Ovary (tissue), 3 donors: Measurements from ENCODE around the gene ADAMTS2.

Experiments
- EP300 ChIP-seq: sonication (generic); formaldehyde crosslinking; IDR thresholded peaks from one replicate; pipeline ENCODE4 v1.6.1; 2017; ENCODE audit warnings: antibody characterized with exemption
- POLR2A ChIP-seq: fragments of 450-650 bp; IDR thresholded peaks from one replicate; pipeline ENCODE4 v1.6.1; 2017; ENCODE audit warnings: antibody characterized with exemption, mild to moderate bottlenecking, moderate library complexity
- TF ChIP-seq, protein P1 (sequence below), 3 donors: fragments of 450-650 bp in 2 of 3; fragments of 200-600 bp in 1 of 3; IDR thresholded peaks; one replicate each; pipeline versions ENCODE4 v1.5.1 to v1.8.0; 2016 to 2022; ENCODE audit warnings: antibody characterized with exemption in 3 of 3, mild to moderate bottlenecking in 1 of 3
- donor health status: DM: no; HTN: no; CAD: no.

DNA sequence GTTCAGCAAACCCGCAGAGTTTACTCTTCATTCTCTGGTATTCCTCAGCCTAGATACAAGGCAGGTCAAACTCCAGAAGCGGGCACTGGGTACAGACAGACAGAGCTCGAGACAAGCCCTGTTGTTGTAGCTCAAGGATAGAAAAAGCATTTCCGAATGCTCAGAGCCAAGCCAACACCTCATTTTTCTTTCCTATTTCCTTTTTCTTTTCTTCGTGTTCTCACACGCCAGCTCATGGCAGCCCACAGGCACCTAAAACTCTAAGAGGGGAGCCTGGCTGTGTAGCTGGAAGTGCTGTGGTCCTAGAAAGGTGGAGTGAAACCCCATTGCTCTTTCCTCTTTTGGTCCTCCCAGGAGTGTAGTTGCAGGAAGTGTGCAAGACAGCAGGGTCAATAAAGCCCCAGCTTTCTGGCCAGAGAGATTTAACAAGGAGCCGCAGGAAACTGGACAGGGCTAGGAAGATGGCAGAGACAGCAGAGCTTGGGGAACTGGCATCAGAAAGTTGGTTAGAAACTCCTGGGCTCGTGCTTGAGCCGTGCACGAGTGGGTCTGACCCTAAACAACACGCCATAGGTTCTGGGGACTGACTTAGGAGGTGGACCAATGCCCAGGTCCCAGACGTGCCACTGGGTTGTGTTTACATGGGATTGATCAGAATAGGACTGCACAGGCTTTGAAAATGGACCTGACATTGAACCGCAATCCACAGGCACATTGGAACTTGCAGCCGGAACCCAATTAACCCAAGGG is 41.6 kb downstream of the ADAMTS2 start:
- TF ChIP-seq, protein P1, sequence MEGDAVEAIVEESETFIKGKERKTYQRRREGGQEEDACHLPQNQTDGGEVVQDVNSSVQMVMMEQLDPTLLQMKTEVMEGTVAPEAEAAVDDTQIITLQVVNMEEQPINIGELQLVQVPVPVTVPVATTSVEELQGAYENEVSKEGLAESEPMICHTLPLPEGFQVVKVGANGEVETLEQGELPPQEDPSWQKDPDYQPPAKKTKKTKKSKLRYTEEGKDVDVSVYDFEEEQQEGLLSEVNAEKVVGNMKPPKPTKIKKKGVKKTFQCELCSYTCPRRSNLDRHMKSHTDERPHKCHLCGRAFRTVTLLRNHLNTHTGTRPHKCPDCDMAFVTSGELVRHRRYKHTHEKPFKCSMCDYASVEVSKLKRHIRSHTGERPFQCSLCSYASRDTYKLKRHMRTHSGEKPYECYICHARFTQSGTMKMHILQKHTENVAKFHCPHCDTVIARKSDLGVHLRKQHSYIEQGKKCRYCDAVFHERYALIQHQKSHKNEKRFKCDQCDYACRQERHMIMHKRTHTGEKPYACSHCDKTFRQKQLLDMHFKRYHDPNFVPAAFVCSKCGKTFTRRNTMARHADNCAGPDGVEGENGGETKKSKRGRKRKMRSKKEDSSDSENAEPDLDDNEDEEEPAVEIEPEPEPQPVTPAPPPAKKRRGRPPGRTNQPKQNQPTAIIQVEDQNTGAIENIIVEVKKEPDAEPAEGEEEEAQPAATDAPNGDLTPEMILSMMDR (IDR thresholded peaks at IDR 0.05) = no peak
- TF ChIP-seq POLR2A = no peak
- no peak for TF ChIP-seq EP300
